Measurements from ENCODE around the gene FCHSD2.
A peak's percentile ranks its signal among the peaks of the same experiment; 100 is the strongest.

DNA sequence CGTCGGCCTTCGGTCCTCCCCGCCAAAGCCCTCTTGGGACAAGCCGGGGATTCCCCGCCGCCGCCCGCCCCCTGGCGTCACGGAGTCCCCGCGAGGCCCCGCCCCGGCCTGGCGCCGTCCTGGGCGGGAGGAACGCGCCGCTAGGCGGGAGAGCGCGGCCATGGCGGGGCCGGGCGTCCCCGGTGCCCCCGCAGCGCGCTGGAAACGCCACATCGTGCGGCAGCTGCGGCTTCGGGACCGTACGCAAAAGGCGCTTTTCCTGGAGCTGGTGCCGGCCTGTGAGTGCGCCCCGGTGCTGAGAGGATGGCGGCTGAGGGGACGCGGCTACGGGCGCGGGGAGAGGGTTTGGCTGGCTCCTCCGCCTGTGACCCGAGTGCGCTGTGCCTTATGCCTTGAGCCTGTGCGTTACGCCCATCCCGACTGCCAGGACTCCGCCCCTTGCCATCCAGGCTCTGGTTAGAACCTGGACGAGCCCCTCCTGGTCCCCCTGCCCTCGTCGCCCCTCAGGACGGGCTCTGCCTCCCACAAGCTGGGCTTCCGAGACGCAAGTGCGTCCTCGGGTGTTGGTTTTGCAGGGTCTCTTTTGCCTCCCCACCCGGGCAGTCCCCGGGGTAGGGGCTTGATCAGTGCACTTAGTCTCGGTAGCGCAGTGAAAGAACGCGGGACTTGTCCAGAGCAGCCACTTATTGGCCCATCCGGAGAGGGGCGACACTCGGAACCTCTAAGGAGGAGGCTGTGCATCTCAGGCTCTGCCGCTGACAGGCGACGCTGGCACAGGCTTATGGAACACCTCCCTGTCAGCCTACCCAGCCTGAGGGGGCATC, 327.6 kb downstream of the FCHSD2 start, which contains the start of gene ATG16L2:
- TF ChIP-seq, protein P1, sequence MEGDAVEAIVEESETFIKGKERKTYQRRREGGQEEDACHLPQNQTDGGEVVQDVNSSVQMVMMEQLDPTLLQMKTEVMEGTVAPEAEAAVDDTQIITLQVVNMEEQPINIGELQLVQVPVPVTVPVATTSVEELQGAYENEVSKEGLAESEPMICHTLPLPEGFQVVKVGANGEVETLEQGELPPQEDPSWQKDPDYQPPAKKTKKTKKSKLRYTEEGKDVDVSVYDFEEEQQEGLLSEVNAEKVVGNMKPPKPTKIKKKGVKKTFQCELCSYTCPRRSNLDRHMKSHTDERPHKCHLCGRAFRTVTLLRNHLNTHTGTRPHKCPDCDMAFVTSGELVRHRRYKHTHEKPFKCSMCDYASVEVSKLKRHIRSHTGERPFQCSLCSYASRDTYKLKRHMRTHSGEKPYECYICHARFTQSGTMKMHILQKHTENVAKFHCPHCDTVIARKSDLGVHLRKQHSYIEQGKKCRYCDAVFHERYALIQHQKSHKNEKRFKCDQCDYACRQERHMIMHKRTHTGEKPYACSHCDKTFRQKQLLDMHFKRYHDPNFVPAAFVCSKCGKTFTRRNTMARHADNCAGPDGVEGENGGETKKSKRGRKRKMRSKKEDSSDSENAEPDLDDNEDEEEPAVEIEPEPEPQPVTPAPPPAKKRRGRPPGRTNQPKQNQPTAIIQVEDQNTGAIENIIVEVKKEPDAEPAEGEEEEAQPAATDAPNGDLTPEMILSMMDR (IDR thresholded peaks at IDR 0.05; ENCODE audit: low read depth, low read length, missing input control), result peak; percentile 31
- no peak for TF ChIP-seq GABPA (IDR thresholded peaks at IDR 0.05 in 1 of 2, conservative IDR thresholded peaks at IDR 0.05 in 1 of 2)
- no peak for TF ChIP-seq RAD21 (IDR thresholded peaks at IDR 0.05)
- TF ChIP-seq YY1 (IDR thresholded peaks at IDR 0.05), result peak; percentile 66
- no peak for TF ChIP-seq EGR1 (IDR thresholded peaks at IDR 0.05; ENCODE audit: low read depth in 2 of 2)
- TF ChIP-seq, protein P2, sequence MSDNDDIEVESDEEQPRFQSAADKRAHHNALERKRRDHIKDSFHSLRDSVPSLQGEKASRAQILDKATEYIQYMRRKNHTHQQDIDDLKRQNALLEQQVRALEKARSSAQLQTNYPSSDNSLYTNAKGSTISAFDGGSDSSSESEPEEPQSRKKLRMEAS (IDR thresholded peaks at IDR 0.05), result no peak
- no peak for TF ChIP-seq HNF4A (conservative IDR thresholded peaks at IDR 0.05)
- TF ChIP-seq, protein P3, sequence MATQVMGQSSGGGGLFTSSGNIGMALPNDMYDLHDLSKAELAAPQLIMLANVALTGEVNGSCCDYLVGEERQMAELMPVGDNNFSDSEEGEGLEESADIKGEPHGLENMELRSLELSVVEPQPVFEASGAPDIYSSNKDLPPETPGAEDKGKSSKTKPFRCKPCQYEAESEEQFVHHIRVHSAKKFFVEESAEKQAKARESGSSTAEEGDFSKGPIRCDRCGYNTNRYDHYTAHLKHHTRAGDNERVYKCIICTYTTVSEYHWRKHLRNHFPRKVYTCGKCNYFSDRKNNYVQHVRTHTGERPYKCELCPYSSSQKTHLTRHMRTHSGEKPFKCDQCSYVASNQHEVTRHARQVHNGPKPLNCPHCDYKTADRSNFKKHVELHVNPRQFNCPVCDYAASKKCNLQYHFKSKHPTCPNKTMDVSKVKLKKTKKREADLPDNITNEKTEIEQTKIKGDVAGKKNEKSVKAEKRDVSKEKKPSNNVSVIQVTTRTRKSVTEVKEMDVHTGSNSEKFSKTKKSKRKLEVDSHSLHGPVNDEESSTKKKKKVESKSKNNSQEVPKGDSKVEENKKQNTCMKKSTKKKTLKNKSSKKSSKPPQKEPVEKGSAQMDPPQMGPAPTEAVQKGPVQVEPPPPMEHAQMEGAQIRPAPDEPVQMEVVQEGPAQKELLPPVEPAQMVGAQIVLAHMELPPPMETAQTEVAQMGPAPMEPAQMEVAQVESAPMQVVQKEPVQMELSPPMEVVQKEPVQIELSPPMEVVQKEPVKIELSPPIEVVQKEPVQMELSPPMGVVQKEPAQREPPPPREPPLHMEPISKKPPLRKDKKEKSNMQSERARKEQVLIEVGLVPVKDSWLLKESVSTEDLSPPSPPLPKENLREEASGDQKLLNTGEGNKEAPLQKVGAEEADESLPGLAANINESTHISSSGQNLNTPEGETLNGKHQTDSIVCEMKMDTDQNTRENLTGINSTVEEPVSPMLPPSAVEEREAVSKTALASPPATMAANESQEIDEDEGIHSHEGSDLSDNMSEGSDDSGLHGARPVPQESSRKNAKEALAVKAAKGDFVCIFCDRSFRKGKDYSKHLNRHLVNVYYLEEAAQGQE (IDR thresholded peaks at IDR 0.05), result peak; percentile 10
- TF ChIP-seq FOXA1 (IDR thresholded peaks at IDR 0.05), result no peak
- TF ChIP-seq NR2F2 (IDR thresholded peaks at IDR 0.05), result no peak
- TF ChIP-seq, protein P4, sequence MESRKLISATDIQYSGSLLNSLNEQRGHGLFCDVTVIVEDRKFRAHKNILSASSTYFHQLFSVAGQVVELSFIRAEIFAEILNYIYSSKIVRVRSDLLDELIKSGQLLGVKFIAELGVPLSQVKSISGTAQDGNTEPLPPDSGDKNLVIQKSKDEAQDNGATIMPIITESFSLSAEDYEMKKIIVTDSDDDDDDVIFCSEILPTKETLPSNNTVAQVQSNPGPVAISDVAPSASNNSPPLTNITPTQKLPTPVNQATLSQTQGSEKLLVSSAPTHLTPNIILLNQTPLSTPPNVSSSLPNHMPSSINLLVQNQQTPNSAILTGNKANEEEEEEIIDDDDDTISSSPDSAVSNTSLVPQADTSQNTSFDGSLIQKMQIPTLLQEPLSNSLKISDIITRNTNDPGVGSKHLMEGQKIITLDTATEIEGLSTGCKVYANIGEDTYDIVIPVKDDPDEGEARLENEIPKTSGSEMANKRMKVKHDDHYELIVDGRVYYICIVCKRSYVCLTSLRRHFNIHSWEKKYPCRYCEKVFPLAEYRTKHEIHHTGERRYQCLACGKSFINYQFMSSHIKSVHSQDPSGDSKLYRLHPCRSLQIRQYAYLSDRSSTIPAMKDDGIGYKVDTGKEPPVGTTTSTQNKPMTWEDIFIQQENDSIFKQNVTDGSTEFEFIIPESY (IDR thresholded peaks at IDR 0.05), result no peak

Data from liver (tissue), 3 donors.